HG02588 (cell line): Measurements from ENCODE around the gene TCP11X2.
A peak's percentile ranks its signal among the peaks of the same experiment; 100 is the strongest.
"Not testable (repeated sequence)": the region's sequence is repeated elsewhere in the genome, so short reads cannot be mapped to it uniquely, and the experiment has no call there.

Experiments used
- ATAC-seq: cut with Tn5 transposase; IDR thresholded peaks from one replicate; pipeline ENCODE4 v1.9.1; 2021; ENCODE audit warnings: mild to moderate bottlenecking, moderate library complexity; ENCODE audit not compliant: unreplicated experiment

TCP11X2 gene

DNA sequence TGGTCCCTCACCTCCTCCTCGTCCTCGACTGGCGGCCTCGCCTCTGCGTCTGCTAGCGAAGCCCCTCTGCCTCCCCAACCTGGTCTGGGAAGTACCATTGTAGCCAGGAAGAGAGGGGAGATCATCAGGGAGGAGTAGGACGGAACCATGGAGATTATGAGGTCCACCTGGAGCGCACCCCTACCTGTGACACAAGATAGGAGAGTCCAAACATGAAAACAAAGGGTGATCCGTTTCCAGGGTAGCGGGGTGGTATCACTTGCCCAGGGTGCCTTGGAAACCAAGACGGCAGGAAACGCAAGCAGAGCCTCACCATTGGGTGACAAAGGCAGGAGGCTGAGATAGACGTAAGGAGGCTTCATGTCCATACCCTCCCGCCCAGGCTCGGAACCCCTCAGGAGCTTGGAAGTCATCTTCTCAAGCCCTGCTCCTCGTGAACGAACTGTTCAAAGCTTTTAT is at the start of gene TCP11X2:
Gene TCP11X2, minus strand, starts transcription at position 51 of the 459 bp plus-strand sequence.
- not testable (repeated sequence) for ATAC-seq

- ATAC-seq: no peak
These were observed 45.7 kb upstream of the TCP11X2 start for GRCh38 chrX:102517326-102517725.

DNA sequence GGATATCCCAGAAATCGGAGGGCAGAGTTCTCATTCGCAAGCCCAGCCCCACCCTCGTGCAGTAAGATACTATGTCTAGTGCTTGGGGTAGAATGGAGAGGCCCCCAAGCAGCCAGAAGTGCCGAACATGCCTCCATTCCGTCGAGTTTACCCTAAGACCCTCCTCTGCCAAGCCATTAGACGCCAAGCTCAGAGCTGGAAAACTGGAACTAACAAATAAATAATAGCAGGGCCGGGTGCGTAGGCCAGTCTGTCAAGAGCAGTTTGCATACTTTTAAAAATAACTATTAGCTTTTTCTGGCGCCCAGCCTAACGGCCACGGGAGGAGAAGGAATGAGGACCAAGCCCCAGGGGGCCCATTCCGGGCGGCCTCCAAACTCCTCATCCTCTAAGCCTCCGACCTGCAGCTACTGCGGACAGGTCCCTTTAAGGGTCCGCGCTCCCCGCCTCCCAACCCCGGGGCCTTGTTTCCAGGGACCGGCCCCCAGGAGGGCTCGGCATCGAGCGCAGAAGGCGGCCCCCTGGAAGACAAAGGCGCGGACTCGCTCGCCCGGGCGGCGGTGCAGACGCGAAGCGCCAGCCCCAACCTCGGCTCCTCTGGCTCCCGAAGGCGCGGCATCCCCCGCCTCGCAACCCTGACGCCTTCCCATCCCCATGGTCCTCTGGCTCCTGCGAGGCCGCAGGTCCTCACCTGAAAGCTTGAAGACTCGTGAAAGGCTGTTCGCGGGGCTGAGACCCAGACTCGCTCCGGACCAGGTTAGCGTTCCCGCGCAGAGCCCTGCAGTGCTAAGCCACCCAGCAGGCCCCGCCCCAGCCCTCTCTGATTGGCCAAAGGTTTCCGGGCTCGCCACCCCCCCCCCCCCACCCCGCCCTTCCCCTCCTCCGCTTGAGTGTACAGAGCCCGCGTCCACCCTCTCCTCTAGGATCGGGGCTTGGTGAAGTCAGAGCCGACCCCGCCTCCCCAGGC is 44.6 kb upstream of the TCP11X2 start, which contains the start of gene TMSB15A:
Gene TMSB15A, minus strand, starts transcription at position 765 of the 967 bp plus-strand sequence.
- peak; percentile 60 for ATAC-seq

DNA sequence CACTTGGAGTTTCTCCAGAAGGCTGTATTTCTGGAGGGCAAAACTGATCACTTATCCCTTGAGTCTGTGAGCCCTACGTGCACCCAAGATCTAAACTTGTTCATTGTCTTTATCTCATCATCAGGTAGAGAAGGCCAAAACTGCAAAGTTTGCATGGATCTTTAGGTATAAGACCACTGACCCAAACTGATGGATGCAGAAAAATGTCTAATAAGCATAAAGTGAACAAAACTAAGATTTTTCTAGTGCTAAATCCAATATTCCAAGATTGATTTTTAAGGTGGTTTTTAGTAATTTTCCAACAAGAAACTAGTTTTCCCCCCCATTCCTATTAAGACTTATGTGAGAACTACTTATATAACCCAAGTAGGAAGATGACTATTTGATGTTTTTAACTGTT is 42.9 kb upstream of the TCP11X2 start:
- no peak for ATAC-seq

GRCh38 chrX:102498732-102499131 is 27.1 kb upstream of the TCP11X2 start:
- ATAC-seq: no peak

- ATAC-seq: no peak
These were observed 20.2 kb upstream of the TCP11X2 start for GRCh38 chrX:102491766-102492165.

DNA sequence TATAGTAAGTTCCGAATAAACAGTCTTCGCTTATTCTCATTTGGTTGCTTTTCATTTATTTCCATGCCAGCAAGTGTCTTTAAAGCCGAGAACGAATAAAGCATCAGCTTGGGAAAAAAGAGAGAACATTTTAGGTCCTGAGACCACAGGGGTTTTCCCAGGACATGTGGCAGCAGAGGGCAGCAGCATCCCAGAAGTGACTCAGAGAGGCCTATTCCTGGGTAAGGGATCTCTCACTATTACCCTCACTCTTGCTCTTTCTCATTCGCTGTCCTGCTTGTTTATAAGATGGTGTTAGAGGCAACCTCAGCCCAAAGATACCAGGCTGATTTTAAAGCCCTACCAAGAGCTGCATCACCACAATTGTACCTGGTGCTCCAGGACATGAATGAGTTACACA is 7.2 kb upstream of the TCP11X2 start:
- not testable (repeated sequence) for ATAC-seq

- not testable (repeated sequence) for ATAC-seq
These were observed 1.4 kb downstream of the TCP11X2 start for GRCh38 chrX:102470215-102470614.

- not testable (repeated sequence) for ATAC-seq
These were observed 13.0 kb downstream of the TCP11X2 start for GRCh38 chrX:102458615-102459014.

- not testable (repeated sequence) for ATAC-seq
These were observed 31.7 kb downstream of the TCP11X2 start, which contains the start of gene NXF2B for GRCh38 chrX:102439908-102440307. TSS of gene NXF2B (minus strand) at chrX:102440008. CDS start at chrX:102380036, 59,972 bp downstream.

- not testable (repeated sequence) for ATAC-seq
These were observed 57.1 kb downstream of the TCP11X2 start for GRCh38 chrX:102414493-102414892.
